GM19455 (cell line): ENCODE results near the gene CHST5.

ENCODE experiments used
- ATAC-seq: cut with Tn5 transposase; IDR thresholded peaks from one replicate; pipeline ENCODE4 v1.9.1; 2021; ENCODE audit not compliant: unreplicated experiment

The CHST5 gene

DNA sequence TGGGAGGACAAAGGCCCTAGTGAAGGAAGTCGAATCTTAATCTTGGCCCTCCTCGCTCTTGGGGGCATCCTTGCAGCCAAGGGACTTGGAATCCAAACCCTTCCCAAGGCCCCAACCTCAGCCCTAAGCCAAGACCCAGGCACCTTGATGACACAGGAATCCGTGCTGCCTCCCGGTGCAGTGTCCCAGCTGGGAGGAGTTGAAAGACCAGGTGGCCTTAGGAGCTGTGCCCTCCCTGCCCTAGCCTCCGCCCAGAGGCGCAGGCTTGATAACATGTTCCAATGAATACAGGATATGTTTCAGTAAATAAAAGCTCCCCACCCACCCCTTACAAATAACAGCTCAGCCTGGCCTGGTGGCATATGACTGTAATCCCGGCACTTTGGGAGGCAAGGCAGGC lies at the start of gene CHST5:
TSS of gene CHST5 (minus strand) at position 208 of the 400 bp plus-strand sequence. CDS start 5,724 bp downstream, outside the sequence.
- no peak for ATAC-seq

DNA sequence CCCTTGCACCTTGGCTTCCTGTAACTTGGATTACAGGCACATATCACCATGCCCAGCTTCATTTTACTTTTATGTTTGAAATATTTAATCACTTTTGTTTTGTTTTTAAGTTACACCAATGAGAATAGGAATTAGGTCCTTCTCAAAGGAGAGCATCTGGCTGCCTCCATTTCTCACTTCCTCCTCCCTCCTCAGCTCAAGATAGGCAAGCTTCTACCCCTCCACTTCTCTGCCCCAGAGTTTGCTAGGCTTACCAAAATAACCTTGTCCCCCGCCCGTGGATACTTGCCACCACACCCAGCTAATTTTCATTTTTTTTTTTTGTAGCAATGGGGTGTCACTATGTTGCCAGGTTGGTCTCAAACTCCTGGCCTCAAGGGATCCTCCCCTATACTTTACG lies 48.2 kb upstream of the CHST5 start:
- ATAC-seq: peak; percentile 64

DNA sequence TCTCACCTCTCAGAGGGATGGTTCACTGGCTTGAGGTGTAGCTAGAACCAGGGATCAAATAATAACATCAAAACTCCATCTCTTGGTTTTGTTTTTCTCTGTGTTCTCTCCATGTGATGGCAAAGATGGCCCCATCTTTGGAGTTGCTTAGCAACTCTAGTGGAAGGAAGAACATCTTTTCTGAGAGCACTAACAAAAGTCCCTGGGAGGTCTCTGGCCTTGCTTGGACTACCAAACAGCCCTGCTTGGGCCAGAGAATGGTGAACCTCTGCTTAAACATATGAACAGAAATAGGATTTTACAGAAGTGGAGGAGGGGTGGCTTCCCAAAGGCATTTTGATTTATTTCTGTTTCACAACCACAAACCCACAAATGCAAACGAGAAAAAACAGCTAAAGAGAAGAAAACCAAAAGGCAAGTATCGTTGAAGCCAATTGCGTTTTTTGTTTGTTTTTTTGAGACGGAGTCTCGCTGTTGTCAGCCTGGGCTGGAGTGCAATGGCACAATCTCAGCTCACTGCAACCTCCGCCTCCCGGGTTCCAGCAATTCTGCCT lies 43.5 kb upstream of the CHST5 start:
- no peak for ATAC-seq

DNA sequence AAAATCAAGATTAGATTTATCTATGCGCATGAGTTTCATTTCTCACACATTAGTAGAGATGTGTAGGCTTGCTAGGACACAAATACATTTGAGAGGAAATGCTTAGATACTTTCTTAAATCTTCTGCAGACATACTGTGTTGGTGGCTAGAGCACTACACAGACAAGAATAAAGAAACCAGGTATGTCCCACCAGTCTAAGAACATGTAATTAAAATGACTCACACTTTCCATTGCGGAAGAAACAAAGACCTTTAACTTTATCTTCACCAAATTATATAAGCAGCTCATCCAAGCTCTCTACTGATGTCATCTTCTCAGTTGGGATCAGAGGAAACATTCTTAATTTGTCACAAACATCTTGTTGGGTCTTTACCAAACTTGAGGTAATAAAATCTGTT lies 42.8 kb upstream of the CHST5 start:
- ATAC-seq: no peak

DNA sequence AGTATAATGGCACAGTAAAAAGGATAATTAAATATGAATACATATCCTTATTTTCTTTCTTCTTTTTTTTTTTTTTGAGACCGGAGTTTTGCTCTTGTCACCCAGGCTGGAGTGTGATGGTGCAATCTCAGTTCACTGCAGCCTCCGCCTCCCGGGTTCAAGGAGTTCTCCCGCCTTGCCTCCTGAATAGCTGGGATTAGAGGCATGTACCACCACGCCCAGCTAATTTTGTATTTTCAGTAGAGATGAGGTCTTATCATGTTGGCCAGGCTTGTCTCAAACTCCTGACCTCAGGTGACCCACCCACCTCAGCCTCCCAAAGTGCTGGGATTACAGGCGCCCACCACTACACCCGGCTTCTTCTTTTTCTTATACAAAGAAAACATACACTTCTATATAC lies 42.3 kb upstream of the CHST5 start:
- ATAC-seq: no peak

DNA sequence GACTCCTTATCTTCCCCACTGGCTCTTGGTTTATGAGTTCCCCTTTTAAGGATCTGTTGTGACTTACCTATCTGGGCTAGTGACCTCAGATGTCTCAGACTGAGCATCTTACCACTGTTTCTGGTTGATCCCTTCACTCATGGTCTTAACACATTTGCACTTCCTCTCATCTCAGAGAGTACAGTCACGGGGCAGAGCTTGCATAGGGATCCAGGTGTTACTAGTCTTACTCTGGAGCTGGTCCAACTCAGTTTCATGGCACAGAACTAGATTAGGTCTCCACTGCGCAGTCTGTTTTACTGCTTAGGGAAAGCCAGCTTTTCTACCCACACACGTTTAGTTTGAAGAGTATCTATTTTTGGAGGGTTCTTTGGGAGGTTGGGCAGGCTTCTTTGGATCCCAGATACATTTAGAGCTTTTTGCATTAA lies 40.5 kb upstream of the CHST5 start:
- peak; percentile 63 for ATAC-seq

DNA sequence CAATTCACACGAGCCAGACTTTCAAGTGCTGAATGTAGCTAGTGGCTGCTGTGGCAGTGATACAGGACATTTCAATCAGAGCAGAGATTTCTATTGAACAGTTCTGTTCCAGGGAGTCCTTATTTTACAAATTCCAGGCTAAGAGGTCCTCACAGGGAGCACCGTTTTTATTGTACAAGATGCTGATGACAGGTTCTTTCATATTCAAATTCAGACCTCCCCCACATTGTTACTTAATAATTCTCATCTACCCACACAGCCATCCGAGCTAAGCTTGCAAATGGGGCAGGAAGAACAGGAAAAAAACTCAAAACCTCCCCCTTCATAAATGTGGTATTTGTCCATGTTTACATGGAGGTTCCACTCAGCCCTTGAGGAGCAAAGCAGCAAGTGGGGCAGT lies 40.0 kb upstream of the CHST5 start:
- ATAC-seq: peak; percentile 6

DNA sequence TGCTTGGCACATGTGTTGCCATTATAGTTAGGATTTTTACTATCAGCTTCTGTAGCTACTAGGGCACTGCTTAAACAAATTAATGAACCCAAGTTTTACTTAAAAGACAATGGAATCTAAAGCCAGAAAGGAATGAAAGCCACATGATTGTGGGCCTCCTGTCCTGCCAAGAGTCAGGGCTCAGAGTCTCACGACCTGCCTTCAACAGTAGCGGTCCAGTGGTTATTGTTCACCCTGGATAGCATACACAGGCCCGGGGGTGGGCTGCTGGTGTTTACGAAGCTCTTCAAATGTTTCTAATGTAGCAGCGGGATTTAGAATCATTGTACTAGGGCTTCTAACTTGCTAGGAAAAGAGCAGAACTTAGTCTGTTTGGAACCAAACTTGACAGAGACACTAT lies 38.0 kb upstream of the CHST5 start:
- no peak for ATAC-seq

DNA sequence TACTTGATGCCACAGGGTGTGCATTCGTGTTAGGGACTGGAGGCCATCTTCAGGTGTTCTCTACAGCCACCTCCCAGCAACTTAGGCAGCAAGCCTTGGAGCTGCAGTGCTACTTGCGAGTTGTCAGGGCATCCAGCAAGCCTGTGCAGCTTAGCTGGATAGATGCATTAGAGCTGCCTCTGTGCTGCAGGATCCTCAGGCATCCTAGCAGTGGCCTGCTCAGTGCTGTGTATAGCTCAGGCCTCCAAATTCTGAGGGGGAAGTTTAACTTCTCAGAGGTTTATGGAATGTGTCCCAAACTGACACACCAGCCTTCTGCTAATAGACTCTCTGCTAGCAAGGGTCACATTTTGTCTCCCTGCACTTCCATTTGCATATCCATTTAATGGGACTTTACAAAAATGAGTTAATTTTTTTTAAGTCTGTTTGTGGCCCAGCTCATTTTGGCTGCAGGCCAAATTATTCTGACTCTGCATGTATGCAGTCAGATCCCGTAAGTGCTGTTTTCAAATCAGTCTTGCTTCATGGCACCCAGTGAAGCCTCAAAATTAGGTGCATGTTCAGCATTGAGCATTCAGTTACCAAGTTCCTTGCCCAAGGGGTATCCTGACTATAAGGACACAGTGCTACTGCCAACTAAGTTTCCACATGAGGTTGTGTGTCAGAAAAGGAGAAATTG lies 37.1 kb upstream of the CHST5 start:
- ATAC-seq: no peak

DNA sequence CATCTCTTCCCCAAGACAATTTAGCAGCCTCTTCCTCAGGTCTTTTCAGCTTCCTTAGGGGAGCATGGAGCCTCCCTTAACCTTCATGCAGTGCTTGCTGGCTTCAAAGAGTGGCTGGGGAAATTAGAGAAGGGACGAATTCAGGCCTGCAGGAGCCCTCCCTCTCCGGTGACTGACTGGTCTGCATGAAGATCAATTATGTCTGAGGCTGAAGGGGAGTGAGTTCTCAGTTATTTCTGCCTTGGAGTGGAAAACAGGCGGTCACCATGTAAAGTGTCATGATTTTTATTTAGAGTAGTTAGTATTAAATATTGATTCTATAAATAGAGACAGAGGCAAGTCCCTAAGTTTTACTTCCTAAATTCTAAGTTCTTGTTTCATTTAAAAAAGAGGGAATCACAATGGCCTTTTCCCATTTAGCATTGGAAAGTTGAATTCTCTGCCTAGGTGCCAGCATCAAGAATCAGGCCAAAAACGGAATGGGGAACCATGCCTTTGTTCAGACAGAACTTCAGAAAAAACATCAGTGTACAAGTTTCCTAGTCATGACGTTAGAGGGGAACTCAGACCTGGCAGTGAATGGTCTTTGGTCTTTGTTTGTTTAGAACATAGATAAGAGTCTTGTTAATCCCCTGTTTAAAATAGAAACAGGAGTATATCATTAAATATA lies 34.6 kb upstream of the CHST5 start:
- no peak for ATAC-seq

DNA sequence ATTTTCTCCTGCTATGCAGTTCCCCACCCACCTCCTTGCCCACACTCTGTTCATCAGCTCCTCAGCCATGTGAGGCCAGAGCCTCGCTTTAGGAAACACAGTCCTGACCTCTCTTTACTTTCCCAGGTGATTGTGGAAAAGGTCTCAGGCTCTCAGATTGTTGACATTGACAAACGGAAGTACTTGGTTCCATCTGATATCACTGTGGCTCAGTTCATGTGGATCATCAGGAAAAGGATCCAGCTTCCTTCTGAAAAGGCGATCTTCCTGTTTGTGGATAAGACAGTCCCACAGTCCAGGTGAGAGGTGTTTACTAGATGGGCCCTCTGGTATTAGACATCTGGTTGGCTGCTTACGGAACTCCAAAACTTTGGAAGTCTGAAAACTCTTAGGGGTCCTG lies 32.0 kb upstream of the CHST5 start:
- ATAC-seq: no peak

DNA sequence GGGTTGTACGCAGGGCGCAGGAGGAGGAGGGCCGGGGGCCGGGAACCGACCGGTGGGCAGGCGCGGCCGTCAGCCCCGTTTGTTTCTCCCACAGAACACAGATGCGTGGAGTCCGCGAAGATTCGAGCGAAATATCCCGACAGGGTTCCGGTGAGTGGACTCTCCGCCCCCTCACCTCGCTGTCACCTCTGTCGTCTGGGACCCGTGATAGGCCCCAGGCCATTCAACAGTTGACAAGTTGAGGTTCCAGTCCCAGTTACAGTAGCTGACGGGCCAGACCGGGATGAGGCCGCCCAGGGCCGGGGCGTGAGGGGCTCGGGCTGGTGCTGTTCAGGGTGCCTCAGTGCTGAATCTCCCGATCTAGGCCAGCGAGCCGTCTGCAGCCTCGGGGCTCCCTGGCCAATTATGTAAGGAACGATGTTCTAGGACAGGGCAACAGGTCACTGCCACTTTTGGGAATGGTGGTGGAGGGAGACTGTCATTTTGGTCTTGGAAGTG lies 30.9 kb upstream of the CHST5 start:
- peak; percentile 4 for ATAC-seq

DNA sequence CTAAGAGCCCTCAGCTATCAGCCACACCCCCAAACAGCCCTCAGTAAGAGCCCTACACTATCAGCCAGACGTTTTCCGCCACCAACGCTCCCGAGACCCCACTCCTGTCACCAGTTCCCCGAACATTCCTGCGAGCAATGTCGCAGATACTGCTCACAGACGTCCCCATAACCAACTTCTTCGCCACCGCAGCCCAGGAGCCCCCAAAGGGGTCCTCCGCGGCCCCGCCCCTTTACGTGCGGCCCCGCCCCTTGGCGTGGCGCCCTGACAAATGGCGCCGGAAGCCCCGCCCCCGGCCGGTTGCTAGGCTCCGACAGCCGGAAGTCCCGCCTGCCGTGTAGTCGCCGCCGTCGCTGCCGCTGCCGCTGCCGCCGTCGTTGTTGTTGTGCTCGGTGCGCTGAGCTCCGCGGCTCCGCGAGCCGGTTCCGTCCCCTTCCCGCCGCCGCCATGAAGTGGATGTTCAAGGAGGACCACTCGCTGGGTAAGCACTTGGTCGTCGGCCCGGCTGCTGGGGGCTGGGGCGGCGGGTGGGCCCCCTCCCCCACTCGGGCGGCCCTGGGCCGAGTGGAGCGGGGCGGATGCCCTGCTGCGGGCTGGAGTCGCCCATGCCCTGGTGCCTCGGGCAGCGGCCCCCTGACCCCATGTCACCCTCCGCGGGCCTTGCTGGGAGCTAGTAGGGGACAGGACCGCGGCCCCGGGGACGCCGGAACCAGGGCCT lies 30.3 kb upstream of the CHST5 start, which contains the start of gene GABARAPL2:
TSS of gene GABARAPL2 (plus strand) at position 340 of the 718 bp plus-strand sequence. CDS start at position 448, 108 bp downstream.
- ATAC-seq: peak; percentile 73

DNA sequence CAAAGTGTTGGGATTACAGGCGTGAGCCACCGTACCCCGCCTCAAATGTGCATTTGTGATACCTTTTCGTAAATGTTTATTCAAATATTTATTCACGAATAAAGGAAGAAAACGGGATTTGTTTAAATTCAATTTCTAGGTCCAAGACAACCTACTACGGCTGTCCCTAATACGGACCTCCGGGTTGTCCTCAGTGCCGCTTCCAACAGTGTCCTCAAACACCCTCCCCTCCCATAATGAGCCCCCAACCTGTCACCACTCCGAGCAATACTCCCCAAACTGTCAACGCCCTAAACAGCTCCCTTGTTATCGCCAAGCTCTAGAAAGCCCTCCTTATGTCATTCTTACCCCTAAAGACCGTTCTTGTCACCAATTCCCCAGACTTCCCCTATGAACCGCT lies 29.7 kb upstream of the CHST5 start:
- ATAC-seq: peak; percentile 11

DNA sequence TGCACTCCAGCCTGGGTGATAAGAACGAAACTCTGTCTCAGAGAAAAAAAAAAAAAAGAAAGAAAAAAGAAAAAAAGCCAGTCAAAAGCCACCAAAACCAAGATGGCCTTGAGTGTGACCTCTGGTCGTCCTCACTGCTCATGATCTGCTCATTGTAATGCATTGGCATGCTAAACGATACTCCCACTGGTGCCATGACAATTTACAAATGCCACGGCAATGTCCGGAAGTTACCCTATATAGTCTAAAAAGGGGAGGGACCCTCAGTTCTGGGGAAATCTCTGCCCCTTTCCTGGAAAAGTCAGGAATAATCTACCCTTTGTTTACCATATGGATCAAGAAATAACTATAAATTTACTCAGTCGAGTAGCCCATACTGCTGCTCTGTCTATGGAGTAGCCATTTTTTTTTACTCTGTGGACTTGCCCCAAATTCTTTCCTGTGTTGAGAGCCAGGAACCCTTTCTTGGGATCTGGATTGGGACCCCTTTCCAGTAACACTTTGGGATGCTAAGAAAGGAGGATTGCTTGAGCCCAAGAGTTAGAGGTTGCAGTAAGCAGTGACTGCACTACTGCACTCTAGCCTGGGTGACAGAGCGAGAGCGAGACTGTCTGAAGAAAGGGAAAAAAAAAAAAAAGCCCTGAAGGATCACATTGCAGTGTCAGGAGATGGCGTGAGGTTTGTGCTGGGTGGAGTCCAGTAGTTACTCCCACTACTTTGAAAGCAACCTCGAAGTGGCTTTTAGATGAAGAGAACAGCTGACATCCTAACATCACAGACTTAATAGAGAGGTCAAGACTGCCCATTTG lies 23.9 kb upstream of the CHST5 start:
- ATAC-seq: no peak

DNA sequence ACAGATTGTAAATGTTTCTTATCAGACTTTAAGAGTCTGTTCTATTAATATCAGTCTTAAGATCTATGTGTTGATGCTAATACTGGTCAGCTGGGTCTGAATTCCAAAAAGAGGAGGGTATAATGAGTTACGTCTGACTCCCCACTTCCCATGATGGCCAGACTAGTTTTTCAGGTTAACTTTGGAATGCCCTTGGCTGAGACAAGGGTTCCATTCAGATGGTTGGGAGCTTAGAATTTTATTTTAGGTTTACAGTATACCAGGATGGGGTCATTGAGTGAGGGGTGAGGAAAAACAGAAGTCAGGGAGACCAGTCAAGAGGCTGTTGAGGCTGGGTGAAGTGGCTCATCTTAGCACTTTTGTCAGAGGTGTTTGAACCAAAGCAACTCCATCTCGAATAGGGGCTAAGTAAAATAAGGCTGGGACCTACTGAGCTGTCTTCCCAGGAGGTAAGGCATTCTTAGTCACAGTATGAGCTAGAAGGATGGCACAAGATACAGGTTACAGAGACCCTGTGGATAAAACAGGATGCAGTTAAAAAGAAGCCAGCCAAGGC lies 23.0 kb upstream of the CHST5 start:
- no peak for ATAC-seq

DNA sequence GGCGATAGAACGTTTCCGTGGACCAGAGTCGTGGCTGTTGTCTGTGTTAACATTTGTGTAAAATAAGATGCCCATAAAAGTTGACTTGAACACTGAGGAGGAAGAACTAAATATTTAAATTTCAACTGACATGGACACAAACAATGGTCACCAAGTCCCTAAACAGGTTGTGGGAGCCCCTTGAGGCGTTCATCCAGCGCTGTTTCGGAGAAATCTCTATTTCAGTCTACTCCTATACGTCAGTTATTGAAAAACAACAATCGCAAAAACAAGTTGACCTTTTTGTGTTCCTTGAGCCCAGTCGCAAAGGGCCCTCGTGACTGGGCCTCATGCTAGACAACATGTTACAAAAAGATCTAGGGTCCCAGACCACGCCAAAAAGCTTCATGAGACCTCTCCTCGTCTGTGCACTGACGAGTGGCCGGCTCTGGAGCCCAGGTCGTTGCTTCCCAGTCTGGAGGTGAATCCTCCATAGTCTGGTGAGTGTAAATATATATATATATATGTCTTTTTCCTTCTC lies 20.6 kb upstream of the CHST5 start:
- peak; percentile 3 for ATAC-seq

DNA sequence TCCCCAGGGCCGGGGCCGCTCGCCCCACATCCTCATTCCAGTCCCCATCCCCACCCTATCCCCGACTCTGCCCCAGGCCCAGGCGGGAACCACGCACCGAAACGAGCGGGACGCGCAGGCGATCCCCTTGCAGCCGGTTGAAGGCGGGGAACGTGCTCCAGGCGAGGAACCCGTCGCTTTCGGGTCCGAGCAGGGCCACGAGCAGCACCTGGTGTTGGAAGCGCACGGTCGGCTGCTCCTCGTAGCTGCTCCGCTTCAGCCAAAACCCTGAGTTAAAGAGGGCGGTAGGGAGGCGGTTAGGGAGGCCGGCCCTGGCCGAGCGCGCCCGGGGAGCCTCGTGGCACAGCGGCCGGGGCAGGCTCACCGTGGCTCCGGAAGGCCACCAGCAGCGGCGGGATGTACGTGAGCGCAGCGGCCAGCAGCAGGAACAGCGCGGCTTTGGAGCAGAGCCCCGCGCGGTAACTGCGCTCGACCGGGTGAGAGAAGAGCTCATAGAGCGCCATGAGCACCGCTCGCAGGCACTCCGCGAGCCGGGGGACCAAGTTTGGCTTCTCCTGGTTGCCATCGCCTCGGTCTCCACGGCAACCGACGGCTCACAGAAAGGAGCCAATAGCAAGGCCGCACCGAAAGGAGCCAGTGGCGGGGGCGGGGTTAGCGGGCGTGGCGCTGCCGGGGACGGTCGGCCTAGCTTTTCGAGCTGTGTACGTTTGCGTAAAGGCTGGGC lies 20.0 kb upstream of the CHST5 start, which contains the start of gene TMEM231:
TSS of gene TMEM231 (minus strand) at position 546 of the 724 bp plus-strand sequence. CDS start at position 503, 43 bp downstream.
- ATAC-seq: peak; percentile 97

DNA sequence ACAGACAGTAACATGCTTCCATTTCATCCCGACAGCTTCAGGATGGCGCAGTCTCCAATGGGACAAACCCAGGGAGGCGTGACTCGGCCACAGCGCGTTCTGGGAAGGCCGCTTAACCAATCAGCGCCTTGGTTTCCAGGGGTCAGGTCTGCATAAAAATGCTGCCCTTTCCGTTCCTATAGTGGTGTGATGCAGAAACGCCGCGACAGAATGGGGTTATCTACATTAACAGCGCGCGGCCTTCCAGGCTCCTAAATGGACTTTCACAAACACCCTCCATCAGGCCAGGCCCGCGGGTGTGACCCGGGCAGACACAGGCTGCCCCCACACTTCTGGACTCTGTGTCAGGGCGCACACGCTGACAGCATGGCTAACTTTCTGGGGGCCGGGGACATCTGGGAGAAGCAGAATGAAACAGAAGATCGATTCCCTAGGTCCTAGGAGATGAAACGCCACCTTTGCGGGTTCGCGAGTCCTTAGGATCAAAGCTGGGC lies 19.4 kb upstream of the CHST5 start:
- ATAC-seq: peak; percentile 21
